ENCODE measurements around the gene KLHDC1.
"Not testable (repeated sequence)": the region's sequence is repeated elsewhere in the genome, so short reads cannot be mapped to it uniquely, and the experiment has no call there.

The KLHDC1 gene

GRCh38 chr14:49770212-49770817 lies 77.4 kb downstream of the KLHDC1 start:
- H3K4me3 ChIP-seq (replicated peaks in 1 of 2; ENCODE audit: low read depth in 2 of 2, low read length in 2 of 2) = no peak overlapping the region
- DNase-seq (ENCODE audit: low read depth in 2 of 2) = peak; percentile 12 to 41
- no peak for TF ChIP-seq CTCF (IDR thresholded peaks at IDR 0.05; ENCODE audit: low read depth, low read length)

GRCh38 chr14:49771691-49772090 lies 78.8 kb downstream of the KLHDC1 start:
- not testable (repeated sequence) for H3K4me3 ChIP-seq (replicated peaks in 1 of 2; ENCODE audit: low read depth in 2 of 2, low read length in 2 of 2); DNase-seq (ENCODE audit: low read depth in 2 of 2)

DNA sequence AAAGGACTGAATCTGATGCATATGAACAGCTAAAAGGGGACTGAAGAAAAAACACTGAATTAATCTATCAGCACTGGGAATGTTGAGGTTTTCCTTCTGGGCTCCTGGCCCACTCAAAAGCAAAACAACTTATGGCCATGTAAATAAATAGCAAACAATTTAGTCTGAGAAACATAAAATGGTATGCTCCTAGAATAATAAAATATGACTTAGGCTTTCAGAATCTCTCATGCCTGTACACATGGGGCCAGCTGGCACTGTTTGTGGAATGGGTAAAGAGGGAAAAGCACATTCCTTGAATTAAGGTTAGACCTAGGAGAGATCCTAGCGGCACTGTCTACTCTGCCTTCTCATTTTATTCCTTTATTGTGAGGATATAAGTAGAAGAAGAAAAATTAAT lies 81.2 kb downstream of the KLHDC1 start:
- TF ChIP-seq CTCF (IDR thresholded peaks at IDR 0.05; ENCODE audit: low read depth, low read length) = no peak
- H3K4me3 ChIP-seq (replicated peaks in 1 of 2; ENCODE audit: low read depth in 2 of 2, low read length in 2 of 2) = no peak overlapping the region
- DNase-seq (ENCODE audit: low read depth in 2 of 2) = no peak

GRCh38 chr14:49778421-49778820 lies 85.5 kb downstream of the KLHDC1 start:
- H3K4me3 ChIP-seq (replicated peaks in 1 of 2; ENCODE audit: low read depth in 2 of 2, low read length in 2 of 2) = no peak overlapping the region
- TF ChIP-seq CTCF (IDR thresholded peaks at IDR 0.05; ENCODE audit: low read depth, low read length) = no peak
- no peak for DNase-seq (ENCODE audit: low read depth in 2 of 2)

- not testable (repeated sequence) for DNase-seq (ENCODE audit: low read depth in 2 of 2); H3K4me3 ChIP-seq (replicated peaks in 1 of 2; ENCODE audit: low read depth in 2 of 2, low read length in 2 of 2)
These were observed 88.1 kb downstream of the KLHDC1 start for GRCh38 chr14:49781040-49781439.

DNA sequence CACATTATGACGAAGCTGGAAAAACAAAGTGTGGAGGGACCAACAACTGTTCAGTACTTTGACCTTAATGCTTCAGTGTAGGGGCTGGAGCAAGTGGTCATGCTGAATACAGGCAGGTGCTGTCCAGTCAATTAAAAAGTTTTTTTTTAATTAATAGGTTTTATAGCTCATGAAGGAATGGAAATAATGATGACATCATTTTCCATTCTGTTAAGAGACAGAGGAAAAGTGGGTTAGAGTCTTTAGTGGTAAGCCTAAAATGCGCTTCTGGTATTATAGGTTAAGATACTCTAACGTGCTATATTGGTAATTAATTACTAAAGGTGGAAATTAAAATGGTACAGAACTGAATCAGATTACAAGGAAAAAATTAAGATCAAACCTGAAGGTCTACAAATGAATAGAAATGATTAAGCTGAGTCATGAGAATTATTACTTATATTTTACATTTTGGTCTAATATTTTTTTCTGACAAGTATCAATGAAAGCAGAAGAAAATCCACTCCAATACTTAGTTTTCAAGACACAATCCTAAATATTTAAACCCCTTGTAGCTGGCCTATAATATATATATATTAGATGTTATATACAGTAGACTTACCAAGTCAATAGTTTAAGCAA lies 90.6 kb downstream of the KLHDC1 start:
- no peak for DNase-seq (ENCODE audit: low read depth in 2 of 2)
- H3K4me3 ChIP-seq (replicated peaks in 1 of 2; ENCODE audit: low read depth in 2 of 2, low read length in 2 of 2) = no peak overlapping the region
- no peak for TF ChIP-seq CTCF (IDR thresholded peaks at IDR 0.05; ENCODE audit: low read depth, low read length)

DNA sequence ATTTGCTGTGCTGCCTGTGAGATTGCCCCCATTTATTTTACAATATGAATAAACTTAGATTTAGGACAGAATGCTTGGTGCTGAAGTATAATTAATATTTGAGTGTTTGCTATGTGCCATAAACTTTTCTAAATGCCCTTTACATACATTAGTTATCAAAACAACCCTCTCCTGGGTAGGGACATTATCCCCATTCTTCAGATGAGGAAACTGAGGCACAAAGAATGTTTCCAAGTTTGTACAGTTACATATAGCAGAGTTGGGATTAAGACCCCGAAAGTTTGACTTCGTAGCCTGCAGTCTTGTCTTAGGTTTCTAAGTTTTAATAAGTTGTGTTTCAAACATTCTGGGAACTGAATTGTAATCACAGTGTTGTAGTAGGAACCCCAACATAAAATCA lies 93.4 kb downstream of the KLHDC1 start:
- no peak for TF ChIP-seq CTCF (IDR thresholded peaks at IDR 0.05; ENCODE audit: low read depth, low read length)
- H3K4me3 ChIP-seq (replicated peaks in 1 of 2; ENCODE audit: low read depth in 2 of 2, low read length in 2 of 2) = no peak overlapping the region
- no peak for DNase-seq (ENCODE audit: low read depth in 2 of 2)

DNA sequence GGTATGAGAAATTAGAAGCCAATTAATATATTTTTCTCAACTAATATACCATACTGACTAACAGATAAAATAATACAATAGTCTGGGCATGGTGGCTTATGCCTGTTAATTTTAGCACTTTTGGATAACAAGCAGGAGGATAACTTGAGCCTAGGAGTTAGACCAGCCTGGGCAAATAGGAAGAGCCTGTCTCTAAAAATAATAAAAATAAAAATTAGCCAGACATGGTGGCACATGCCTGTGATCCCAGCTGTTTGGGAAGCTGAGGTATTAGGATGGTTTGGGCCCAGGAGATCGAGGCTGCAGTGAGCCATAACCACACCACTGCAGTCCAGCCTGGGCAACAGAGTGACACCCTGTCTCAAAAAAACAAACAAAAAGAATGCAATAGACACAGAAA lies 99.7 kb downstream of the KLHDC1 start:
- DNase-seq (ENCODE audit: low read depth in 2 of 2) = no peak
- H3K4me3 ChIP-seq (replicated peaks in 1 of 2; ENCODE audit: low read depth in 2 of 2, low read length in 2 of 2) = no peak overlapping the region
- TF ChIP-seq CTCF (IDR thresholded peaks at IDR 0.05; ENCODE audit: low read depth, low read length) = no peak

All from cardiac fibroblast (primary cell).